HepG2 (cell line): Measurements from ENCODE around the gene UBE3B. TPM values are rescaled to one million over a fixed set of nuclear protein-coding genes. Genes with fewer than 3 reads are reported as not detected.

Experiments
- CREB3 ChIP-seq: sonication (generic); formaldehyde crosslinking; IDR thresholded peaks from 2 replicates; pipeline ENCODE4 v1.5.0; 2020; ENCODE audit warnings: missing genetic modification reagents
- GPN1 ChIP-seq: sonication (generic); formaldehyde crosslinking; IDR thresholded peaks from 2 replicates; pipeline ENCODE4 v1.5.1; 2020; ENCODE audit warnings: missing genetic modification reagents, borderline replicate concordance
- HOXA9 ChIP-seq: sonication (generic); formaldehyde crosslinking; IDR thresholded peaks from 2 replicates; pipeline ENCODE4 v1.8.1; 2022; ENCODE audit warnings: missing genetic modification reagents, mild to moderate bottlenecking, moderate library complexity, borderline replicate concordance
- MIER3 ChIP-seq: IDR thresholded peaks from 2 replicates; pipeline ENCODE4 v1.6.1; 2016; ENCODE audit warnings: missing compliant biosample characterization, borderline replicate concordance
- NCOA2 ChIP-seq: sonication (generic); formaldehyde crosslinking; IDR thresholded peaks from 2 replicates; pipeline ENCODE4 v1.8.0; 2022; ENCODE audit warnings: inconsistent platforms
- NONO ChIP-seq, 2 experiments: fragments of 450-650 bp in 1 of 2; sonication (generic) in 1 of 2; formaldehyde crosslinking in 1 of 2; IDR thresholded peaks in 1 of 2; conservative IDR thresholded peaks in 1 of 2; 2 replicates each; pipeline versions ENCODE4 v1.6.1 to v1.8.0; 2017 to 2022; ENCODE audit warnings: mild to moderate bottlenecking in 1 of 2, missing genetic modification reagents in 1 of 2, moderate library complexity in 1 of 2
- ONECUT2 ChIP-seq: sonication (generic); formaldehyde crosslinking; IDR thresholded peaks from 2 replicates; pipeline ENCODE4 v1.4.0; 2020; ENCODE audit warnings: missing genetic modification reagents
- SPEN ChIP-seq: sonication (generic); formaldehyde crosslinking; IDR thresholded peaks from 2 replicates; pipeline ENCODE4 v1.5.1; 2020; ENCODE audit warnings: low read depth, mild to moderate bottlenecking, missing genetic modification reagents
- ZFAT ChIP-seq: sonication (generic); formaldehyde crosslinking; conservative IDR thresholded peaks from 2 replicates; pipeline ENCODE4 v1.8.1; 2023; ENCODE audit warnings: missing genetic modification reagents, inconsistent platforms
- ZNF232 ChIP-seq: sonication (generic); formaldehyde crosslinking; IDR thresholded peaks from 2 replicates; pipeline ENCODE4 v1.4.0; 2020; ENCODE audit warnings: missing genetic modification reagents, borderline replicate concordance
- ZNF333 ChIP-seq: sonication (generic); formaldehyde crosslinking; IDR thresholded peaks from 2 replicates; pipeline ENCODE4 v1.4.0; 2020; ENCODE audit warnings: mild to moderate bottlenecking, missing genetic modification reagents, borderline replicate concordance
- ZNF383 ChIP-seq: sonication (generic); formaldehyde crosslinking; IDR thresholded peaks from 2 replicates; pipeline ENCODE4 v1.4.0; 2020; ENCODE audit warnings: missing genetic modification reagents, mild to moderate bottlenecking, borderline replicate concordance
- ZNF749 ChIP-seq: sonication (generic); formaldehyde crosslinking; IDR thresholded peaks from 2 replicates; pipeline ENCODE4 v1.8.0; 2022; ENCODE audit warnings: mild to moderate bottlenecking, missing genetic modification reagents, moderate library complexity, borderline replicate concordance
- ZNF878 ChIP-seq: sonication (generic); formaldehyde crosslinking; IDR thresholded peaks from 2 replicates; pipeline ENCODE4 v1.8.1; 2023; ENCODE audit warnings: mild to moderate bottlenecking, missing genetic modification reagents, moderate library complexity
- polyA plus RNA-seq, 8 experiments: library from polyadenylated mRNA; depleted of rRNA in 3 of 8; stranded (reverse) in 7 of 8; unstranded in 1 of 8; fragments of >200 nt; fragmentation: Illumina TruSeq in 4 of 8; extraction: Trizol in 4 of 8; gene quantifications; 2 replicates each; pipeline versions ENCODE4 v1.2.1 to v1.2.3, GENCODE V29; 2011 to 2016; ENCODE audit warnings: low read depth in 4 of 8, missing spikeins in 1 of 8, mixed read lengths in 1 of 8; ENCODE audit not compliant: insufficient read depth in 1 of 8
- total RNA-seq, 5 experiments: library from RNA; depleted of rRNA; stranded (reverse); fragments of >200 nt; fragmentation: Illumina TruSeq; extraction: Trizol; gene quantifications; 2 replicates each; pipeline ENCODE4 v1.2.3, GENCODE V29; 2016; ENCODE audit warnings: low read depth in 1 of 5
- TF ChIP-seq, protein P1 (sequence below): IDR thresholded peaks from 2 replicates; pipeline ENCODE4 v1.6.1; 2018; ENCODE audit warnings: missing genetic modification reagents, mild to moderate bottlenecking, missing compliant biosample characterization
- TF ChIP-seq, protein P2 (sequence below): sonication (generic); formaldehyde crosslinking; IDR thresholded peaks from 2 replicates; pipeline ENCODE4 v1.9.0; 2021; ENCODE audit warnings: missing genetic modification reagents, borderline replicate concordance
- TF ChIP-seq, protein P3 (sequence below): sonication (generic); IDR thresholded peaks from 2 replicates; pipeline ENCODE4 v1.6.1; 2016; ENCODE audit warnings: low read depth, borderline replicate concordance
- TF ChIP-seq, protein P4 (sequence below): fragments of 450-650 bp; IDR thresholded peaks from 2 replicates; pipeline ENCODE4 v1.6.1; 2016
- TF ChIP-seq, protein P5 (sequence below): sonication (generic); formaldehyde crosslinking; IDR thresholded peaks from 2 replicates; pipeline ENCODE4 v1.9.0; 2022; ENCODE audit warnings: missing genetic modification reagents, mild to moderate bottlenecking, borderline replicate concordance

Gene UBE3B
- total and polyA plus RNA-seq, 2 of the 13 experiments (the other 11 are each of a cell fraction or from before 2014, with no cell fraction given) = 22.7 to 25.3 TPM

GRCh38 chr12:109477185-109477962, at the start of gene UBE3B, which contains the start of gene KCTD10 (continued):
- TF ChIP-seq SPEN (CRISPR knock-in tag) (peak; percentile 49; the same call in 1 of the 2 replicates), ZNF878 (CRISPR knock-in tag) (no peak), NONO (IDR thresholded peaks at IDR 0.05) (no peak), NONO (CRISPR knock-in tag; conservative IDR thresholded peaks at IDR 0.05) (peak; percentile 88), ZFAT (CRISPR knock-in tag) (no peak; the same call in 1 of the 2 replicates), ZNF749 (CRISPR knock-in tag) (no peak), CREB3 (CRISPR knock-in tag) (no peak), GPN1 (no peak), NCOA2 (CRISPR knock-in tag) (no peak), MIER3 (CRISPR knock-in tag) (no peak), ONECUT2 (no peak), ZNF383 (CRISPR knock-in tag) (no peak), ZNF232 (CRISPR knock-in tag) (no peak; the same call in 1 of the 2 replicates), HOXA9 (CRISPR knock-in tag) (no peak), ZNF333 (peak; percentile 83; the same call in 1 of the 2 replicates)
- TF ChIP-seq, protein P1, sequence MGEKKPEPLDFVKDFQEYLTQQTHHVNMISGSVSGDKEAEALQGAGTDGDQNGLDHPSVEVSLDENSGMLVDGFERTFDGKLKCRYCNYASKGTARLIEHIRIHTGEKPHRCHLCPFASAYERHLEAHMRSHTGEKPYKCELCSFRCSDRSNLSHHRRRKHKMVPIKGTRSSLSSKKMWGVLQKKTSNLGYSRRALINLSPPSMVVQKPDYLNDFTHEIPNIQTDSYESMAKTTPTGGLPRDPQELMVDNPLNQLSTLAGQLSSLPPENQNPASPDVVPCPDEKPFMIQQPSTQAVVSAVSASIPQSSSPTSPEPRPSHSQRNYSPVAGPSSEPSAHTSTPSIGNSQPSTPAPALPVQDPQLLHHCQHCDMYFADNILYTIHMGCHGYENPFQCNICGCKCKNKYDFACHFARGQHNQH (CRISPR knock-in tag) = peak; percentile 85; the same call in 1 of the 2 replicates
- TF ChIP-seq, protein P2, sequence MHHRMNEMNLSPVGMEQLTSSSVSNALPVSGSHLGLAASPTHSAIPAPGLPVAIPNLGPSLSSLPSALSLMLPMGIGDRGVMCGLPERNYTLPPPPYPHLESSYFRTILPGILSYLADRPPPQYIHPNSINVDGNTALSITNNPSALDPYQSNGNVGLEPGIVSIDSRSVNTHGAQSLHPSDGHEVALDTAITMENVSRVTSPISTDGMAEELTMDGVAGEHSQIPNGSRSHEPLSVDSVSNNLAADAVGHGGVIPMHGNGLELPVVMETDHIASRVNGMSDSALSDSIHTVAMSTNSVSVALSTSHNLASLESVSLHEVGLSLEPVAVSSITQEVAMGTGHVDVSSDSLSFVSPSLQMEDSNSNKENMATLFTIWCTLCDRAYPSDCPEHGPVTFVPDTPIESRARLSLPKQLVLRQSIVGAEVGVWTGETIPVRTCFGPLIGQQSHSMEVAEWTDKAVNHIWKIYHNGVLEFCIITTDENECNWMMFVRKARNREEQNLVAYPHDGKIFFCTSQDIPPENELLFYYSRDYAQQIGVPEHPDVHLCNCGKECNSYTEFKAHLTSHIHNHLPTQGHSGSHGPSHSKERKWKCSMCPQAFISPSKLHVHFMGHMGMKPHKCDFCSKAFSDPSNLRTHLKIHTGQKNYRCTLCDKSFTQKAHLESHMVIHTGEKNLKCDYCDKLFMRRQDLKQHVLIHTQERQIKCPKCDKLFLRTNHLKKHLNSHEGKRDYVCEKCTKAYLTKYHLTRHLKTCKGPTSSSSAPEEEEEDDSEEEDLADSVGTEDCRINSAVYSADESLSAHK (CRISPR knock-in tag) = no peak
- TF ChIP-seq, protein P3, sequence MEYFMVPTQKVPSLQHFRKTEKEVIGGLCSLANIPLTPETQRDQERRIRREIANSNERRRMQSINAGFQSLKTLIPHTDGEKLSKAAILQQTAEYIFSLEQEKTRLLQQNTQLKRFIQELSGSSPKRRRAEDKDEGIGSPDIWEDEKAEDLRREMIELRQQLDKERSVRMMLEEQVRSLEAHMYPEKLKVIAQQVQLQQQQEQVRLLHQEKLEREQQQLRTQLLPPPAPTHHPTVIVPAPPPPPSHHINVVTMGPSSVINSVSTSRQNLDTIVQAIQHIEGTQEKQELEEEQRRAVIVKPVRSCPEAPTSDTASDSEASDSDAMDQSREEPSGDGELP = peak; percentile 20; the same call in 1 of the 2 replicates
- TF ChIP-seq, protein P4, sequence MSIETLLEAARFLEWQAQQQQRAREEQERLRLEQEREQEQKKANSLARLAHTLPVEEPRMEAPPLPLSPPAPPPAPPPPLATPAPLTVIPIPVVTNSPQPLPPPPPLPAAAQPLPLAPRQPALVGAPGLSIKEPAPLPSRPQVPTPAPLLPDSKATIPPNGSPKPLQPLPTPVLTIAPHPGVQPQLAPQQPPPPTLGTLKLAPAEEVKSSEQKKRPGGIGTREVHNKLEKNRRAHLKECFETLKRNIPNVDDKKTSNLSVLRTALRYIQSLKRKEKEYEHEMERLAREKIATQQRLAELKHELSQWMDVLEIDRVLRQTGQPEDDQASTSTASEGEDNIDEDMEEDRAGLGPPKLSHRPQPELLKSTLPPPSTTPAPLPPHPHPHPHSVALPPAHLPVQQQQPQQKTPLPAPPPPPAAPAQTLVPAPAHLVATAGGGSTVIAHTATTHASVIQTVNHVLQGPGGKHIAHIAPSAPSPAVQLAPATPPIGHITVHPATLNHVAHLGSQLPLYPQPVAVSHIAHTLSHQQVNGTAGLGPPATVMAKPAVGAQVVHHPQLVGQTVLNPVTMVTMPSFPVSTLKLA = no peak
- TF ChIP-seq, protein P5, sequence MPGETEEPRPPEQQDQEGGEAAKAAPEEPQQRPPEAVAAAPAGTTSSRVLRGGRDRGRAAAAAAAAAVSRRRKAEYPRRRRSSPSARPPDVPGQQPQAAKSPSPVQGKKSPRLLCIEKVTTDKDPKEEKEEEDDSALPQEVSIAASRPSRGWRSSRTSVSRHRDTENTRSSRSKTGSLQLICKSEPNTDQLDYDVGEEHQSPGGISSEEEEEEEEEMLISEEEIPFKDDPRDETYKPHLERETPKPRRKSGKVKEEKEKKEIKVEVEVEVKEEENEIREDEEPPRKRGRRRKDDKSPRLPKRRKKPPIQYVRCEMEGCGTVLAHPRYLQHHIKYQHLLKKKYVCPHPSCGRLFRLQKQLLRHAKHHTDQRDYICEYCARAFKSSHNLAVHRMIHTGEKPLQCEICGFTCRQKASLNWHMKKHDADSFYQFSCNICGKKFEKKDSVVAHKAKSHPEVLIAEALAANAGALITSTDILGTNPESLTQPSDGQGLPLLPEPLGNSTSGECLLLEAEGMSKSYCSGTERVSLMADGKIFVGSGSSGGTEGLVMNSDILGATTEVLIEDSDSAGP (CRISPR knock-in tag) = peak; percentile 81; the same call in 1 of the 2 replicates
